Measurements from ENCODE around the gene FOXL2NB.

FOXL2NB gene

DNA sequence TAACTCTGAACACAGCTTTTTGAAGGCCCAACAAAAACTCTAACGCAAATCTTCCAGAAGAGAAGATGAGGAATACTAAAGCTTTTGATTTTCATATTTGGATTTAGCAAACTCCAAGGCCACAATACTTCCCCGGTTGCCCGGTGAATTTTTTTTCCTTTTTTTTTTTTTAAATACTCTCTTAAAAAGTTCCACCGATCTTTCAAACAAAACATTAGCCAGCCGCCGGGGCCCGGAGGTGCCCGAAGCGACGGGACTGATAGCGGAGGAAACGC lies 2.4 kb upstream of the FOXL2NB start:
- H3K79me2 ChIP-seq (ENCODE audit: insufficient read depth, low read length): no peaks in the 10 kb centered on the region
- no peak for TF ChIP-seq EZH2 (IDR thresholded peaks at IDR 0.05; ENCODE audit: borderline replicate concordance, low read depth, low read length, severe bottlenecking)
- TF ChIP-seq, protein P1, sequence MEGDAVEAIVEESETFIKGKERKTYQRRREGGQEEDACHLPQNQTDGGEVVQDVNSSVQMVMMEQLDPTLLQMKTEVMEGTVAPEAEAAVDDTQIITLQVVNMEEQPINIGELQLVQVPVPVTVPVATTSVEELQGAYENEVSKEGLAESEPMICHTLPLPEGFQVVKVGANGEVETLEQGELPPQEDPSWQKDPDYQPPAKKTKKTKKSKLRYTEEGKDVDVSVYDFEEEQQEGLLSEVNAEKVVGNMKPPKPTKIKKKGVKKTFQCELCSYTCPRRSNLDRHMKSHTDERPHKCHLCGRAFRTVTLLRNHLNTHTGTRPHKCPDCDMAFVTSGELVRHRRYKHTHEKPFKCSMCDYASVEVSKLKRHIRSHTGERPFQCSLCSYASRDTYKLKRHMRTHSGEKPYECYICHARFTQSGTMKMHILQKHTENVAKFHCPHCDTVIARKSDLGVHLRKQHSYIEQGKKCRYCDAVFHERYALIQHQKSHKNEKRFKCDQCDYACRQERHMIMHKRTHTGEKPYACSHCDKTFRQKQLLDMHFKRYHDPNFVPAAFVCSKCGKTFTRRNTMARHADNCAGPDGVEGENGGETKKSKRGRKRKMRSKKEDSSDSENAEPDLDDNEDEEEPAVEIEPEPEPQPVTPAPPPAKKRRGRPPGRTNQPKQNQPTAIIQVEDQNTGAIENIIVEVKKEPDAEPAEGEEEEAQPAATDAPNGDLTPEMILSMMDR (IDR thresholded peaks at IDR 0.05; ENCODE audit: borderline replicate concordance, extremely low read depth, low read length, poor library complexity, severe bottlenecking): no peak
- H3K27ac ChIP-seq (ENCODE audit: low read length): no peak overlapping the region
- no peak for ATAC-seq (ENCODE audit: insufficient read depth, low read depth)
- H3K4me1 ChIP-seq (ENCODE audit: insufficient read depth, low read length): no peaks in the 10 kb centered on the region
- H3K9me3 ChIP-seq (ENCODE audit: insufficient read depth, low read length, severe bottlenecking): no peaks in the 10 kb centered on the region
- peaks cover 9% of the 10 kb centered on the region for H3K27me3 ChIP-seq (ENCODE audit: insufficient read depth, low read length, poor library complexity)
- DNase-seq: no peak
- H3K4me3 ChIP-seq (ENCODE audit: low read depth in 1 of 2, low read length in 2 of 2): no peak overlapping the region
- H2AFZ ChIP-seq (ENCODE audit: low read depth, low read length): no peak overlapping the region
- no peak overlapping the region for H3K9ac ChIP-seq (ENCODE audit: low read depth, low read length)
- no peaks in the 10 kb centered on the region for H3K36me3 ChIP-seq (ENCODE audit: insufficient read depth, low read length)
- H3K4me2 ChIP-seq (ENCODE audit: insufficient read depth, low read length): no peak overlapping the region
- no peaks in the 10 kb centered on the region for H4K20me1 ChIP-seq (ENCODE audit: insufficient read depth, low read length)

DNA sequence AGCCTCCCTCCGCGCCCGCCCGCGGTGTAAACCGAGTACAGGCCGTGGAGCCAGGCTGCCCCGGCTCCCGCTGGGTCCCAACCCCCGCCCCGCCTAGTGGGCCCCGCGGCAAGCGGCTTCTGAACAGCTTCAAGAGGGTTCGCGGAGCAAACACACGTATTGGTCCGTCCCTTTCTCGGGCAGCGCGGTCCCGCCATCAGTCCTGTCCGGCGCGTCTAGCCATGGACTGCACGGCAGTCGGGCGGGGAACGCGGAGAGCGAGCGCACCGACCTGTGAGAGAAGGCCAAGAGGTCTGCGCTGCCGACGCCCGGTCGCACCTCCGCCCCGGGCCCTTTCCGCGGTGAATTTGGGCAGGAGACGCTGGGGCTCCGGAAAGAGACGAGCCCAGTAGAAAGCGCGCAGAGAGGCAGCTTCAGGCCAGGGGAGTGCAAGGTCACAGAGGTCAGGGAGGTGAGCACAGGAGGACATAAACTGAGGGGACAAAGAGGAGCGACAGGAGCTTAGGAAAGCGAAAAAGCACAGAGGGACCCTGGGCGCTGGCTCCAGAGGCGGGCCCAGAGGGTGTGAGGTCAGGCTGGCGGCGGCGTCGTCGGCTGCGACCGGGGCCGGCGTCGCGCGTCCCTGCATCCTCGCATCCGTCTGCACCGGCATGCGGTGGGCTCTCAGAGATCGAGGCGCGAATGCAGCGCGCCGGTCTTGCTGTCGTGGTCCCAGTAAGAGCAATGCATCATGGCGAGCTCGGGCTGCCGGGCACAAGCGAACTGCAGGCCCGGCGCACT lies 1.9 kb upstream of the FOXL2NB start:
- Histone ChIP-seq H3K27me3 (ENCODE audit: insufficient read depth, low read length, poor library complexity) (peaks cover 12% of the 10 kb centered on the region), H2AFZ (ENCODE audit: low read depth, low read length) (no peak overlapping the region), H3K4me3 (ENCODE audit: low read depth in 1 of 2, low read length in 2 of 2) (no peak overlapping the region), H3K4me2 (ENCODE audit: insufficient read depth, low read length) (no peak overlapping the region), H4K20me1 (ENCODE audit: insufficient read depth, low read length) (no peaks in the 10 kb centered on the region), H3K36me3 (ENCODE audit: insufficient read depth, low read length) (no peaks in the 10 kb centered on the region), H3K9ac (ENCODE audit: low read depth, low read length) (no peak overlapping the region), H3K4me1 (ENCODE audit: insufficient read depth, low read length) (no peaks in the 10 kb centered on the region), H3K9me3 (ENCODE audit: insufficient read depth, low read length, severe bottlenecking) (no peaks in the 10 kb centered on the region), H3K27ac (ENCODE audit: low read length) (no peak overlapping the region), H3K79me2 (ENCODE audit: insufficient read depth, low read length) (no peaks in the 10 kb centered on the region)
- ATAC-seq (ENCODE audit: insufficient read depth, low read depth): no peak
- DNase-seq: no peak
- no peak for TF ChIP-seq EZH2 (IDR thresholded peaks at IDR 0.05; ENCODE audit: borderline replicate concordance, low read depth, low read length, severe bottlenecking)
- TF ChIP-seq, protein P1 (IDR thresholded peaks at IDR 0.05; ENCODE audit: borderline replicate concordance, extremely low read depth, low read length, poor library complexity, severe bottlenecking): no peak

DNA sequence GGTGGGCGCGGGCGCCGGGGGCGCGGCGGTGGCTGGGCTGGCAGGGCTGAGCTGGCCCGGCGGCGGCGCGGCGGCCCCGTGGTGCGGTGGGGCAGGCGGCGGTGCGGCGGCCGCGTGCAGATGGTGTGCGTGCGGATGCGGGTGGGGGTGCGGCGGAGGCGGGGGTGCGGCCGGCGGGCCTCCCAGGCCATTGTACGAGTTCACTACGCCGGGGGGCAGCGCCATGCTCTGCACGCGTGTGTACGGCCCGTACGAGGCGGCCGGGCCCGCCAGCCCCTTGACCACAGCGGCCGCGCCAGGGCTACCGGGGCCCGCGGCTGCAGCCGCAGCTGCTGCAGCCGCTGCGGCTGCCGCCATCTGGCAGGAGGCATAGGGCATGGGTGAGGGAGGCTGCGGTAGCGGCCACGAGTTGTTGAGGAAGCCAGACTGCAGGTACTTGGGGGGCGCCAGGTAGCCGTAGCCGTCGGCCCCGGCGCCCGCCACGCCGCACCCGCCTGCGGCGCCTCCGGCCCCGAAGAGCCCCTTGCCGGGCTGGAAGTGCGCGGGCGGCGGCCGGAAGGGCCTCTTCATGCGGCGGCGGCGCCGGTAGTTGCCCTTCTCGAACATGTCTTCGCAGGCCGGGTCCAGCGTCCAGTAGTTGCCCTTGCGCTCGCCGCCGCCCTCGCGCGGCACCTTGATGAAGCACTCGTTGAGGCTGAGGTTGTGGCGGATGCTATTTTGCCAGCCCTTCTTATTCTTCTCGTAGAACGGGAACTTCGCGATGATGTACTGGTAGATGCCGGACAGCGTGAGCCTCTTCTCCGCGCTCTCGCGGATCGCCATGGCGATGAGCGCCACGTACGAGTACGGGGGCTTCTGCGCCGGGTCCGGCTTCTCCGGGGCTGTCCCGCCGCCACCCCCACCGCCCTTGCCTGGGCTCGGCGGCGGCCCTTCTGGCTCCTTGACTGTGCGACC lies 1.0 kb upstream of the FOXL2NB start:
- no peaks in the 10 kb centered on the region for H3K9me3 ChIP-seq (ENCODE audit: insufficient read depth, low read length, severe bottlenecking)
- H3K27ac ChIP-seq (ENCODE audit: low read length): no peak overlapping the region

More for the DNA sequence above, 1.0 kb upstream of the FOXL2NB start:
- Histone ChIP-seq H4K20me1 (ENCODE audit: insufficient read depth, low read length) (no peaks in the 10 kb centered on the region), H3K4me2 (ENCODE audit: insufficient read depth, low read length) (no peak overlapping the region), H3K36me3 (ENCODE audit: insufficient read depth, low read length) (no peaks in the 10 kb centered on the region), H3K9ac (ENCODE audit: low read depth, low read length) (no peak overlapping the region), H3K27me3 (ENCODE audit: insufficient read depth, low read length, poor library complexity) (peaks cover 19% of the 10 kb centered on the region), H3K4me3 (ENCODE audit: low read depth in 1 of 2, low read length in 2 of 2) (no peak overlapping the region), H3K4me1 (ENCODE audit: insufficient read depth, low read length) (no peaks in the 10 kb centered on the region), H3K79me2 (ENCODE audit: insufficient read depth, low read length) (no peaks in the 10 kb centered on the region), H2AFZ (ENCODE audit: low read depth, low read length) (no peak overlapping the region)
- TF ChIP-seq EZH2 (IDR thresholded peaks at IDR 0.05; ENCODE audit: borderline replicate concordance, low read depth, low read length, severe bottlenecking): no peak
- TF ChIP-seq, protein P1 (IDR thresholded peaks at IDR 0.05; ENCODE audit: borderline replicate concordance, extremely low read depth, low read length, poor library complexity, severe bottlenecking): no peak
- ATAC-seq (ENCODE audit: insufficient read depth, low read depth) (no peak), DNase-seq (no peak)
